Uterus (tissue), 4 donors: ENCODE measurements around the gene JARID2. TPM values are rescaled to one million over a fixed set of nuclear protein-coding genes. Genes with fewer than 3 reads are reported as not detected.

Experiments
- DNase-seq, 2 donors: peaks; one replicate each; pipeline ENCODE4 v3.0.0-alpha.2; 2019 to 2020
- H3K27ac ChIP-seq, 2 donors: fragments of 200-600 bp; sonication (generic); 1 replicate in 1 of 2; 2 replicates in 1 of 2; pipeline ENCODE4 v1.5.1; 2016 to 2018
- H3K27me3 ChIP-seq, 2 donors: fragments of 200-600 bp; sonication (generic); one replicate each; pipeline ENCODE4 v1.5.1; 2018 to 2019; ENCODE audit warnings: control low read depth in 1 of 2
- H3K36me3 ChIP-seq, 2 donors: fragments of 200-600 bp; sonication (generic); one replicate each; pipeline ENCODE4 v1.5.1; 2019; ENCODE audit warnings: control low read depth in 1 of 2
- H3K4me1 ChIP-seq, 2 donors: fragments of 200-600 bp; sonication (generic); one replicate each; pipeline ENCODE4 v1.5.1; 2018 to 2019; ENCODE audit warnings: control low read depth in 1 of 2
- H3K4me3 ChIP-seq, 2 donors: fragments of 200-600 bp; sonication (generic); 1 replicate in 1 of 2; 2 replicates in 1 of 2; pipeline ENCODE4 v1.5.1; 2018 to 2019; ENCODE audit warnings: mild to moderate bottlenecking in 1 of 2
- H3K9me3 ChIP-seq, 2 donors: fragments of 200-600 bp; sonication (generic); one replicate each; pipeline ENCODE4 v1.5.1; 2019; ENCODE audit warnings: control low read depth in 1 of 2
- POLR2A ChIP-seq, 2 donors: fragments of 450-650 bp; IDR thresholded peaks; one replicate each; pipeline ENCODE4 v1.6.1; 2016; ENCODE audit warnings: antibody characterized with exemption in 2 of 2, mild to moderate bottlenecking in 1 of 2, moderate library complexity in 1 of 2
- intact Hi-C: fragments of 100-400 bp; cut with DNase I; formaldehyde crosslinking; loops from one replicate; pipeline ENCODE4 v1.15.1; 2023; ENCODE audit warnings: low total_unique reads
- total RNA-seq, 4 donors: library from RNA; depleted of rRNA in 3 of 4; stranded (reverse); fragments of >200 nt in 3 of 4; gene quantifications; one replicate each; pipeline versions ENCODE4 v1.1.0 to v1.2.4, GENCODE V29; 2014 to 2023
- TF ChIP-seq, protein P1 (sequence below), 4 experiments: fragments of 200-600 bp in 2 of 4; fragments of 450-650 bp in 2 of 4; sonication (generic) in 2 of 4; IDR thresholded peaks; one replicate each; pipeline ENCODE4 v1.5.1; 2016 to 2019; ENCODE audit warnings: antibody characterized with exemption in 4 of 4, mild to moderate bottlenecking in 2 of 4, moderate library complexity in 1 of 4
- donor health status: DM: yes; HTN: yes; CAD: no.

JARID2 gene
- total RNA-seq, 4 donors from 2014 or later = 2.6 to 15.8 (median 8.0) TPM

DNA sequence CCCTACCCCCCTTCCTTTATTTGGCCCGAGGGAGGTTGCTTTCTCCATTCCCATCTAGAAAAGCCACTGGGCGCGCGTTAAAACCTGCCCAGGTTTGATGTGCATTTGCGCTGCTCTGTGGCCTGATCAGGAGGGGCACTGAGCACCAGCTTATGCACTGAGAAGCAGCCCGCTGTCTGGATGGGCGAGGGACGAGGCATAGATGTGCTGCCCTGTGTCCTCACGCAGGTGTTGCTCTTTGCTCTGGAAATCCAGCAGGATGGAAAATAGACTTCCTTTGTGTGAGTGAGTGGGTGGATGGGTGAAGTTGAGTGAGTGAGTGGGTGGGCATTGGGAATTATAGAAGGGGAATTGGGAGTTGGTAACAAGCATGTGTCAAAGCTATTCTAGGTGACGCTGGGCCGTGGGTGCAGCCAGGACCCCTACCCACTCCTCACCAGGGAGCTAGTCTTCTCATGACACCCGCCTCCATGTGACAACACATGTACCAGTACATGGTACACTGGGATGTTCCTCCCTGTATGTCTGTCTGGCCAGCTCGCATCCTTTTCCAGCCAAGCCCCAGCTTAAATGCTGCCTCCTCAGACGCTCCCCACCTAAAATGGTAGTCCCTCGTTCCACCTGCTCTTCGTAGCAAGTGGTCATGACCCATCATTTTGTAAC is 254.3 kb downstream of the JARID2 start:
- Histone ChIP-seq H3K27ac (no peak overlapping the region), H3K27me3 (no peaks in the 10 kb centered on the region), H3K36me3 (no peaks in the 10 kb centered on the region), H3K4me3 (no peak overlapping the region), H3K4me1 (peaks cover 0 to 14% of the 10 kb centered on the region in 2 donors), H3K9me3 (no peaks in the 10 kb centered on the region)
- TF ChIP-seq, protein P1, sequence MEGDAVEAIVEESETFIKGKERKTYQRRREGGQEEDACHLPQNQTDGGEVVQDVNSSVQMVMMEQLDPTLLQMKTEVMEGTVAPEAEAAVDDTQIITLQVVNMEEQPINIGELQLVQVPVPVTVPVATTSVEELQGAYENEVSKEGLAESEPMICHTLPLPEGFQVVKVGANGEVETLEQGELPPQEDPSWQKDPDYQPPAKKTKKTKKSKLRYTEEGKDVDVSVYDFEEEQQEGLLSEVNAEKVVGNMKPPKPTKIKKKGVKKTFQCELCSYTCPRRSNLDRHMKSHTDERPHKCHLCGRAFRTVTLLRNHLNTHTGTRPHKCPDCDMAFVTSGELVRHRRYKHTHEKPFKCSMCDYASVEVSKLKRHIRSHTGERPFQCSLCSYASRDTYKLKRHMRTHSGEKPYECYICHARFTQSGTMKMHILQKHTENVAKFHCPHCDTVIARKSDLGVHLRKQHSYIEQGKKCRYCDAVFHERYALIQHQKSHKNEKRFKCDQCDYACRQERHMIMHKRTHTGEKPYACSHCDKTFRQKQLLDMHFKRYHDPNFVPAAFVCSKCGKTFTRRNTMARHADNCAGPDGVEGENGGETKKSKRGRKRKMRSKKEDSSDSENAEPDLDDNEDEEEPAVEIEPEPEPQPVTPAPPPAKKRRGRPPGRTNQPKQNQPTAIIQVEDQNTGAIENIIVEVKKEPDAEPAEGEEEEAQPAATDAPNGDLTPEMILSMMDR (IDR thresholded peaks at IDR 0.05) = no peak
- no peak for TF ChIP-seq POLR2A (IDR thresholded peaks at IDR 0.05)
- no peak for DNase-seq
- intact Hi-C loops = no loop called here

DNA sequence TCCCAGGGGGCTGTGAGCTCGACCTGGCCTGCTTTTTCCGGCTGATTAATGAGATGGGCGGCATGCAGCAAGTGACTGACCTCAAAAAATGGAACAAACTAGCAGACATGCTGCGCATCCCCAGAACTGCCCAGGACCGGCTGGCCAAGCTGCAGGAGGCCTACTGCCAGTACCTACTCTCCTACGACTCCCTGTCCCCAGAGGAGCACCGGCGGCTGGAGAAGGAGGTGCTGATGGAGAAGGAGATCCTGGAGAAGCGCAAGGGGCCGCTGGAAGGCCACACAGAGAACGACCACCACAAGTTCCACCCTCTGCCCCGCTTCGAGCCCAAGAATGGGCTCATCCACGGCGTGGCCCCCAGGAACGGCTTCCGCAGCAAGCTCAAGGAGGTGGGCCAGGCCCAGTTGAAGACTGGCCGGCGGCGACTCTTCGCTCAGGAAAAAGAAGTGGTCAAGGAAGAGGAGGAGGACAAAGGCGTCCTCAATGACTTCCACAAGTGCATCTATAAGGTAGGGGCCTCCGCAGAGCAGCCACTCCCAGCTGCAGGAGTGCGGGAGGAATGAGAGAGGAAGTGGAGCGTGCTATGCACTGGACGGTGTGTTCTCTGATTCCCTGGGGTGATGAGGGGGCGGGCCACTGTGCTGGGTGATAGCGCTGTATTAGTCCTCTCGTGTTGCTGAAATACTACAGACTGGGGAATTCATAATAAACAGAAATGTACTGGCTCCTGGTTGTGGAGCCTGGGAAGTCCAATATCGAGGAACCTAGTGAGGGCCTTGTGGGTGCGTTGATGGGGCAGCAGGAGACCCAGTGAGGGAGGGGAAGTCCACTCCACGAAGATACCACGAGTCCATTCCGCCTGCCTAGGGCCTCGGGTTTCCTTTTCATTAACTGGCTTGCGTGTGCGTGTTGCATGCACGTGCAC is 255.3 kb downstream of the JARID2 start:
- intact Hi-C loops = no loop called here
- Histone ChIP-seq H3K9me3 (no peaks in the 10 kb centered on the region), H3K4me1 (peaks cover 0 to 10% of the 10 kb centered on the region in 2 donors), H3K27me3 (no peaks in the 10 kb centered on the region), H3K36me3 (no peaks in the 10 kb centered on the region), H3K27ac (no peak overlapping the region), H3K4me3 (no peak overlapping the region)
- DNase-seq = no peak
- TF ChIP-seq, protein P1 (IDR thresholded peaks at IDR 0.05) = no peak
- TF ChIP-seq POLR2A (IDR thresholded peaks at IDR 0.05) = no peak

DNA sequence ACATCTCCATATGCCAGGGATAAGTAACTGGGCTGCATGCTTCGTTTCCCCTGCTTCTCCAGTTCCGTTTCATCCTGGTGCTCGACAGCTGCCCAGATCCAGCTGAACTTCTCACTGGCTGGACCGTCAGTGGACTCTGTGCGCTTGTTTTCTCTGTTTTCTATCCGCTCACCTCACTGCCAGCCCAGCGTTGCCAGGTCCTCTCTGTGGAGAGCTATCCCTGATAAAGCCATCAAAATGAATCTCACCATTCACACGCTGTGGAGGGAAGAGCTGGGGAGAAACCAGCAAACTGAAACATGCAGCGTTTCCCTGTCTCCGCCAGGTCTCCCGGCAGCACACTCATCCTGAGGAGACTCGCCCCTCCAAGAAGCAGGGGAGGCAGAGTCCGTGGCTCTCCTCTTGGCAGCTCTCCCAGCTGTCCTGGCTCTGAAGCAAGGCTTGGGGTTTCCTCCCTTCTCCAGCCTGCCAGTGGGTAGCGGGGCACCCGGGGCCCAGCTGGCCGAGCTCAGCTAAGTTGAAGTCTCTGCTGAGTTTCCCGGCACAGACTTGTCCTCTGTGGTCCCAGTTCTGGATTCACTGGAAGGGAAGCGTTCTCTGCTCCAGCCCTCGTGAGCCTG is 256.1 kb downstream of the JARID2 start:
- no peak overlapping the region for H3K4me3 ChIP-seq
- no peaks in the 10 kb centered on the region for H3K27me3 ChIP-seq
- no peaks in the 10 kb centered on the region for H3K9me3 ChIP-seq
- intact Hi-C loops = no loop called here
- peak overlapping the region in 1 of 2 donors; percentile 23 for H3K27ac ChIP-seq
- H3K4me1 ChIP-seq = peaks cover 0 to 10% of the 10 kb centered on the region in 2 donors
- peak; percentile 59 to 70 for DNase-seq
- TF ChIP-seq, protein P1 (IDR thresholded peaks at IDR 0.05) = no peak
- TF ChIP-seq POLR2A (IDR thresholded peaks at IDR 0.05) = no peak
- H3K36me3 ChIP-seq = no peaks in the 10 kb centered on the region

DNA sequence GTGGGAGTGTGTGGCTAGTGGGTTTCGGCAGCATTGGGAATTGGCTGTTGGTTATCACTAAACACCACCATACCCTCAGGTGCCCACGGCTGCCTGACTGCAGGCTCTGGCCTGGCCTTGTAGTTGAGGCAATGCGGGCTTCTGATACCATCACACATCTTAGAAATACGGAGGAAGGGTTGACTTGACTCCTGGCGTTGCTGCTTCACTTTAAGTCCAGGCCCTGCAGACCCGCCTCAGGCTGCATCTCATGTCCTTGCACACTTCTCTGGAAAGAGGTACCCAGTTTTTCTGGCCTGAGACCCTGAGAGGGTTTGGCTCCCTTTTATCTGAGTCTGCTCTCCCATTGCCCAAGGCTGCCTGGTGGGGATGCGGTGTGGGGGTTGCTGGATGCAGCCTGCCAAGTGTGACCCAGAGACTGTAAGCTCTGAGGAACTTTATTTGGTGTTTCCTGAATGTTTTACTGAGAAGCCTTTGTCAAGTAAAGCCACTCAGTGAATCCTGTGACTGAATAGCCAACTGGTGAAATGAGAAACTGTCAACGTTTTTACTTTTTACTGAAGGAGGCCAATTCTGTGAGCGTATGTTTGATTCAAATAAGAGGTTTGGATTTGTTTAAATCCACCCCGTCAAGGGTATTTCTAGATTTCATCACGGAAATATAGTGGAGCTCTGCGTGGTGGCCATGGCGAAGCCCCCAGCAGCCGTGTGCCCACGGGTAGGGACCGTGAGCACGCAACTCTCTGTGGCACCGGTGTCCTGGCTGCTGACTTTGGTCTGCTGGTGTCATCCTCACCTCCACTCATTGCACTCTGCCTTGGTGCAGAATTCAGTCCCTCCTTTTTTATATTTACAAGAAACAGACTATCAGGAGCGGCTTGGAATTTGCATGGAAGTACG is 256.8 kb downstream of the JARID2 start:
- H3K36me3 ChIP-seq = no peaks in the 10 kb centered on the region
- H3K27ac ChIP-seq = peak overlapping the region in 1 of 2 donors; percentile 23
- TF ChIP-seq, protein P1 (IDR thresholded peaks at IDR 0.05) = no peak
- TF ChIP-seq POLR2A (IDR thresholded peaks at IDR 0.05) = no peak
- peaks cover 0 to 10% of the 10 kb centered on the region in 2 donors for H3K4me1 ChIP-seq
- no peak overlapping the region for H3K4me3 ChIP-seq
- H3K27me3 ChIP-seq = no peaks in the 10 kb centered on the region
- intact Hi-C loops = no loop called here
- H3K9me3 ChIP-seq = no peaks in the 10 kb centered on the region
- DNase-seq = no peak
